ENCODE measurements around the gene OPCML.

GRCh38 chr11:132886335-132886734, 646.0 kb downstream of the OPCML start:
- TF ChIP-seq POLR2AphosphoS5 (IDR thresholded peaks at IDR 0.05; ENCODE audit: low read depth) (no peak), CTCF (IDR thresholded peaks at IDR 0.05; ENCODE audit: insufficient read depth, low read length) (no peak), REST (IDR thresholded peaks at IDR 0.05; ENCODE audit: insufficient replicate concordance, low read depth) (no peak)

All from HL-60 (cell line).